ENCODE data around the gene PRKD3. TPM values are rescaled to one million over a fixed set of nuclear protein-coding genes. Genes with fewer than 3 reads are reported as not detected.

The PRKD3 gene
- total and polyA plus RNA-seq, 2 of the 13 experiments (the other 11 are each of a cell fraction or from before 2014, with no cell fraction given) = 11.6 to 38.4 TPM

- no peak for TF ChIP-seq ZBTB25 (CRISPR knock-in tag; IDR thresholded peaks at IDR 0.05)
- TF ChIP-seq CHCHD3 (CRISPR knock-in tag; IDR thresholded peaks at IDR 0.05) = no peak; the same call in none of the 2 replicates
- peak; percentile 90; the same call in 1 of the 2 replicates for TF ChIP-seq ZNF142 (CRISPR knock-in tag; IDR thresholded peaks at IDR 0.05)
- TF ChIP-seq RARG (CRISPR knock-in tag; IDR thresholded peaks at IDR 0.05; ENCODE audit: low read depth) = no peak
- TF ChIP-seq ZBTB10 (CRISPR knock-in tag; IDR thresholded peaks at IDR 0.05; ENCODE audit: borderline replicate concordance) = 0 out of 2 replicates have a peak, but pooled peaks have one; percentile 56
- TF ChIP-seq ZSCAN29 (CRISPR knock-in tag; conservative IDR thresholded peaks at IDR 0.05) = no peak
- TF ChIP-seq POLR2AphosphoS2 (IDR thresholded peaks at IDR 0.05; ENCODE audit: low read depth, low read length) = no peak
- TF ChIP-seq ZNF234 (CRISPR knock-in tag; conservative IDR thresholded peaks at IDR 0.05) = no peak
- TF ChIP-seq KDM6A (CRISPR knock-in tag; IDR thresholded peaks at IDR 0.05; ENCODE audit: low read depth) = no peak
- no peak for TF ChIP-seq ESRRA (CRISPR knock-in tag; IDR thresholded peaks at IDR 0.05; ENCODE audit: low read depth)
- peak; percentile 81; the same call in 1 of the 2 replicates for TF ChIP-seq ZNF839 (CRISPR knock-in tag; IDR thresholded peaks at IDR 0.05; ENCODE audit: borderline replicate concordance)
- no peak for TF ChIP-seq FOXP1 (IDR thresholded peaks at IDR 0.05)
- TF ChIP-seq FOXP1 (CRISPR knock-in tag; IDR thresholded peaks at IDR 0.05) = no peak
- TF ChIP-seq FOXA3 (CRISPR knock-in tag; IDR thresholded peaks at IDR 0.05) = no peak
- TF ChIP-seq NFRKB (IDR thresholded peaks at IDR 0.05) = no peak
- TF ChIP-seq DNMT3B (CRISPR knock-in tag; conservative IDR thresholded peaks at IDR 0.05) = no peak
- 0 out of 2 replicates have a peak, but pooled peaks have one; percentile 23 for TF ChIP-seq GLI4 (CRISPR knock-in tag; IDR thresholded peaks at IDR 0.05; ENCODE audit: borderline replicate concordance)
- TF ChIP-seq CC2D1A (CRISPR knock-in tag; IDR thresholded peaks at IDR 0.05) = no peak
- no peak for TF ChIP-seq ZNF496 (CRISPR knock-in tag; IDR thresholded peaks at IDR 0.05; ENCODE audit: insufficient replicate concordance)
- TF ChIP-seq TCF7 (IDR thresholded peaks at IDR 0.05; ENCODE audit: low read depth) = no peak
- no peak for TF ChIP-seq ZNF850 (CRISPR knock-in tag; conservative IDR thresholded peaks at IDR 0.05)
- TF ChIP-seq ZNF543 (CRISPR knock-in tag; IDR thresholded peaks at IDR 0.05) = no peak
Measured at GRCh38 chr2:37324786-37325624, at the start of gene PRKD3 (continued).
